Fibroblast of skin of abdomen (primary cell): ENCODE data around the gene DAB1.

Experiments used
- DNase-seq: peaks from one replicate; pipeline ENCODE4 v3.0.0-alpha.2; 2013

DAB1 gene

GRCh38 chr1:57066980-57067610 is 356.8 kb downstream of the DAB1 start:
- DNase-seq: no peak

GRCh38 chr1:57065442-57065841 is 358.4 kb downstream of the DAB1 start:
- no peak for DNase-seq

GRCh38 chr1:57064379-57065140 is 359.3 kb downstream of the DAB1 start:
- no peak for DNase-seq

- DNase-seq: peak; percentile 72
Measured at GRCh38 chr1:57063406-57064125, 360.3 kb downstream of the DAB1 start.

- peak; percentile 28 for DNase-seq
Measured at GRCh38 chr1:57061369-57061768, 362.5 kb downstream of the DAB1 start.

- no peak for DNase-seq
Measured at GRCh38 chr1:57060451-57060850, 363.4 kb downstream of the DAB1 start.

- no peak for DNase-seq
Measured at GRCh38 chr1:57058652-57059501, 365.0 kb downstream of the DAB1 start.

- no peak for DNase-seq
Measured at GRCh38 chr1:57048856-57049255, 375.0 kb downstream of the DAB1 start.

GRCh38 chr1:57046462-57046861 is 377.4 kb downstream of the DAB1 start:
- no peak for DNase-seq

- no peak for DNase-seq
Measured at GRCh38 chr1:57041901-57042300, 382.0 kb downstream of the DAB1 start.

- no peak for DNase-seq
Measured at GRCh38 chr1:57040811-57041210, 383.0 kb downstream of the DAB1 start.

- no peak for DNase-seq
Measured at GRCh38 chr1:57036641-57037579, 386.9 kb downstream of the DAB1 start.

- no peak for DNase-seq
Measured at GRCh38 chr1:57034713-57035112, 389.1 kb downstream of the DAB1 start.

GRCh38 chr1:57033222-57034001 is 390.4 kb downstream of the DAB1 start:
- peak; percentile 61 for DNase-seq

- peak; percentile 48 for DNase-seq
Measured at GRCh38 chr1:57026624-57027354, 397.1 kb downstream of the DAB1 start.

- no peak for DNase-seq
Measured at GRCh38 chr1:57024855-57025254, 399.0 kb downstream of the DAB1 start.

- DNase-seq: no peak
Measured at GRCh38 chr1:57024428-57024827, 399.4 kb downstream of the DAB1 start.

GRCh38 chr1:57020216-57020615 is 403.6 kb downstream of the DAB1 start:
- no peak for DNase-seq

GRCh38 chr1:57019236-57019839 is 404.5 kb downstream of the DAB1 start:
- no peak for DNase-seq

GRCh38 chr1:57018119-57018518 is 405.7 kb downstream of the DAB1 start:
- DNase-seq: no peak
